Loucy (cell line): ENCODE data around the gene RIPK3.

ENCODE experiments used
- CTCF ChIP-seq: fragments of 200-600 bp; sonication (generic); conservative IDR thresholded peaks from 2 replicates; pipeline ENCODE4 v1.5.1; 2014; ENCODE audit warnings: mild to moderate bottlenecking, antibody characterized with exemption, low read length
- EZH2phosphoT487 ChIP-seq: fragments of 200-600 bp; IDR thresholded peaks from 2 replicates; pipeline ENCODE4 v1.6.1; 2018; ENCODE audit warnings: antibody characterized with exemption, mild to moderate bottlenecking, moderate library complexity, borderline replicate concordance

GRCh38 chr14:24298892-24299254 lies 40.9 kb downstream of the RIPK3 start:
- TF ChIP-seq CTCF, result no peak
- no peak for TF ChIP-seq EZH2phosphoT487
